Measurements from ENCODE around the gene BNIP1. TPM values are rescaled to one million over a fixed set of nuclear protein-coding genes. Genes with fewer than 3 reads are reported as not detected.

Gene BNIP1
- total RNA-seq, 1 experiment from 2014 or later: 22.2 TPM

- Histone ChIP-seq H3K4me1 (no peaks in the 10 kb centered on the region), H3K27me3 (no peaks in the 10 kb centered on the region), H3K4me3 (no peak overlapping the region), H3K9me3 (replicated peaks) (no peaks in the 10 kb centered on the region), H3K36me3 (no peaks in the 10 kb centered on the region), H3K27ac (no peak overlapping the region)
- no peak for DNase-seq
Observed at GRCh38 chr5:173213236-173213933, 69.1 kb downstream of the BNIP1 start.

Other genes with a start within 250 kb of the BNIP1 start
- gene RPL26L1, start 185.1 kb upstream of the BNIP1 start, total RNA-seq (2014; rRNA removed; shearing (Covaris generic)): 65.6 and 71.2 TPM in 2 replicates
- gene ATP6V0E1, start 160.8 kb upstream of the BNIP1 start, total RNA-seq (2014; rRNA removed; shearing (Covaris generic)): 81.5 and 83.0 TPM in 2 replicates
- 3.1 and 4.5 TPM in 2 replicates for gene CREBRF, start 88.2 kb upstream of the BNIP1 start, total RNA-seq (2014; rRNA removed; shearing (Covaris generic))
- 25.6 and 26.7 TPM in 2 replicates for gene NKX2-5, start 90.7 kb downstream of the BNIP1 start, total RNA-seq (2014; rRNA removed; shearing (Covaris generic))
- gene STC2, start 183.9 kb downstream of the BNIP1 start, total RNA-seq (2014; rRNA removed; shearing (Covaris generic)): 114 TPM in 2 replicates

Data from SJCRH30 (cell line).